Right lobe of liver (tissue), 4 donors: ENCODE measurements around the gene SIGLEC12.

Experiments used
- CTCF ChIP-seq, 4 donors: fragments of 200-600 bp in 3 of 4; fragments of 450-650 bp in 1 of 4; IDR thresholded peaks; one replicate each; pipeline versions ENCODE4 v1.5.1 to v1.8.0; 2016 to 2022; ENCODE audit warnings: antibody characterized with exemption in 4 of 4, mild to moderate bottlenecking in 2 of 4
- POLR2A ChIP-seq: fragments of 450-650 bp; IDR thresholded peaks from one replicate; pipeline ENCODE4 v1.6.1; 2017; ENCODE audit warnings: antibody characterized with exemption, mild to moderate bottlenecking
- donor health status: DM: no; HTN: no; CAD: no.
- donor health status: DM: no; HTN: no; CAD: no.
- donor health status: DM: no; HTN: yes; CAD: no.

DNA sequence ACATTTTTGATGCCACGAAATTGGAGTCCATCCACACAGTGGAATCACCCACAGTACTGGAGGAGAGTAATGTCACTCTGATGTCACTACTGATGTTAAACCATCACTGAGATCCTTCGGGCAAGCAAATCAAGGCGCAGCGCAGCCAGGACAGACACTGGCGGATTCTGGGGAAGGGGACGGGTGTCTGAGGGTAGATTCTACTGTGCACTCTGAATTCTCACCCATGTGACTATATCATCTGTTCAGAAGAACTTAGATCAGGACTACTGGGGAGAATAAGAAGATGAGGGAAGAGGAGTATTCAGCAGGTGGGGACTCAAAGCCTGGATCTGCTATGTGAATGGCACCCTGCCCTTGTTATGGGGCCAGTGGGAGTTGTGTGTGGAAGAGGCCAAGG lies 42.4 kb upstream of the SIGLEC12 start:
- no peak for TF ChIP-seq CTCF (IDR thresholded peaks at IDR 0.05)
- TF ChIP-seq POLR2A, result no peak
